T1000 (cell line): Measurements from ENCODE around the gene HDC.

ENCODE experiments used
- DNase-seq: peaks from one replicate; lab custom pipeline; 2025; ENCODE audit warnings: mixed read lengths; lab: John Stamatoyannopoulos, UW

Gene HDC

GRCh38 chr15:50256188-50257041 is 9.1 kb downstream of the HDC start:
- peak; percentile 40 for DNase-seq

- DNase-seq: no peak
Observed at GRCh38 chr15:50252556-50252955, 13.0 kb downstream of the HDC start.

- no peak for DNase-seq
Observed at GRCh38 chr15:50251638-50252182, 13.8 kb downstream of the HDC start.

GRCh38 chr15:50250760-50251394 is 14.6 kb downstream of the HDC start:
- no peak for DNase-seq

GRCh38 chr15:50249704-50250103 is 15.8 kb downstream of the HDC start:
- DNase-seq: no peak

- DNase-seq: no peak
Observed at GRCh38 chr15:50248994-50249582, 16.4 kb downstream of the HDC start.

GRCh38 chr15:50247819-50248655 is 17.5 kb downstream of the HDC start:
- DNase-seq: no peak

- DNase-seq: no peak
Observed at GRCh38 chr15:50246631-50247030, 18.9 kb downstream of the HDC start.

- no peak for DNase-seq
Observed at GRCh38 chr15:50244959-50245624, 20.4 kb downstream of the HDC start.

- no peak for DNase-seq
Observed at GRCh38 chr15:50244153-50244552, 21.4 kb downstream of the HDC start.

- DNase-seq: no peak
Observed at GRCh38 chr15:50241684-50242450, 23.7 kb downstream of the HDC start.

GRCh38 chr15:50238255-50238654 is 27.3 kb downstream of the HDC start:
- no peak for DNase-seq

GRCh38 chr15:50236433-50236832 is 29.1 kb downstream of the HDC start:
- no peak for DNase-seq

GRCh38 chr15:50235794-50236193 is 29.7 kb downstream of the HDC start:
- DNase-seq: no peak

GRCh38 chr15:50234764-50235163 is 30.8 kb downstream of the HDC start:
- DNase-seq: no peak

- no peak for DNase-seq
Observed at GRCh38 chr15:50233192-50233736, 32.3 kb downstream of the HDC start.

- DNase-seq: no peak
Observed at GRCh38 chr15:50232791-50233190, 32.7 kb downstream of the HDC start.

- no peak for DNase-seq
Observed at GRCh38 chr15:50231761-50232160, 33.8 kb downstream of the HDC start.

GRCh38 chr15:50229336-50229735 is 36.2 kb downstream of the HDC start:
- DNase-seq: no peak

GRCh38 chr15:50228866-50229265 is 36.7 kb downstream of the HDC start:
- DNase-seq: no peak
